ENCODE data around the gene MRPS15. TPM values are rescaled to one million over a fixed set of nuclear protein-coding genes. Genes with fewer than 3 reads are reported as not detected.

MRPS15 gene
- total and polyA plus RNA-seq, 4 donors, result 34.7 to 81.3 (median 57.8) TPM

DNA sequence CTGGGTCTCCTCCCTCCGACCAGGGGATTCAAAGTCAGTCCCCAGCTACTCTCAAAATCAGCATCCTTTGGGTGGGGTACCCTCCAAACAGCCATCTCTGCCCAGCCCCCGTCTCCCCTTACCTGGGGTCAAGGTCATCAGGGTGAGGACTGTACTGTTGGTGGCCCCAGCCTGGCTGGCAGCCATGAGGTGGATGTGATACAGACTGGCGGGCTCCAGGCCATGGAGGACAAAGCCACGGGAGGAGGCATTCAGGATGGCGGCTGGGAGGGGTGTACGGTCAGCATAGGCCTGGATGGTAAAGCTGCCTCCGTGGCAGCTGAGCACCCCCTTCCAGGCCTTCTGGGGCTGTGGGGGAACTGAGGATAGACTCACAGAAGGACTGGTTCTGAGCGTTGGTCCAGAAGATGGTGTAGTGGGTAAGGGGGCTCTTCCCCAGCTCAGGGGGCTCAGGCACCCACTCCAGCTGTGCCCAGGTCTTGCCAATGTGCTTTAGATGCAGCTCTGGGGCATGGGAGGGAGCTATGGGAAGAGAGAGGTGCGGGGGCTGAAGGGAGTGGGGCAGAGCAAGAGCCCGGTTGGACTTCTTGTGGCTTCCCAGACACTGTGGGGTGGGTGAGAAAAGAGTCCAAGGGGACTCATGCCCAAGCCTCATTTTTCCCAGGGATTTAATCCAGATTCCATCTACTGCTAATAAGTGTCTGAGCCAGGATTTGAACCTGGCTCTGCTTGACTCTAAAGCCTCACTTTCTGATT lies 3.7 kb upstream of the MRPS15 start:
- no peaks in the 10 kb centered on the region for H3K4me1 ChIP-seq (ENCODE audit: control insufficient read depth in 1 of 2, insufficient read depth in 2 of 2, low read length in 2 of 2)
- no peaks in the 10 kb centered on the region for H3K36me3 ChIP-seq (ENCODE audit: control insufficient read depth in 1 of 2, insufficient read depth in 2 of 2, low read length in 1 of 2)
- DNase-seq (no peak), ATAC-seq (ENCODE audit: low FRiP score) (no peak)
- no peaks in the 10 kb centered on the region for H3K9me3 ChIP-seq (ENCODE audit: control insufficient read depth, low read length)
- WGBS, 2 donors, result 84 to 89% methylated on average over 10 of the region's 10 CpGs
- no peak overlapping the region for H3K27ac ChIP-seq (ENCODE audit: low read depth in 1 of 2, low read length in 2 of 2)
- intact Hi-C loops (cut with DNase I), result loop anchor here in 1 of 2 donors (10.0 kb wide), 1 partner anchor 1337 kb away; the partner anchor contains the start of genes C1orf122 and YRDC
- no peaks in the 10 kb centered on the region for H3K27me3 ChIP-seq (ENCODE audit: control insufficient read depth in 1 of 2, insufficient read depth in 2 of 2, low read length in 1 of 2)
- no peak overlapping the region for H3K4me3 ChIP-seq (ENCODE audit: low read length in 2 of 2)

DNA sequence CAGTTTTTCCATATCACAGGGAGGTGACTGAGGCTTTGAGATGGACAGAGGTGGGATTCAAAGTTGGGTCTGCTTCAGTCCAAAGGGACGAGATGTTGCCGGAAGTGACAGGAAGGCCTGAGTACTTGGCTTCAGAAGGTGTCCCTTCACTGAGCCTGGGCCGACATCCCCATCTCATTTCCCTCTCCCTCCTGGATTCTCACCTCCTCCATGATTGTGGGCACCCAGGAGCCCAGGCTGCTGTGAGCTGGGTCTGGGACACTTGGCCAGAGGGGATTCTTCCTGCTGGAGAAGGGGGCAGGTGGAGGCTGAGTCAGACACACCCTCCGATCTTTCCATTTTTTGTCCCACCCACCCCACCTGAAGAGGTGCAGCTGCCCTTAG lies 2.8 kb upstream of the MRPS15 start:
- WGBS, 2 donors, result 93 to 94% methylated on average over 4 of the region's 4 CpGs
- intact Hi-C loops (cut with DNase I), result loop anchor here in 1 of 2 donors (10.0 kb wide), 1 partner anchor 1338 kb away; the partner anchor contains the start of genes C1orf122 and YRDC

DNA sequence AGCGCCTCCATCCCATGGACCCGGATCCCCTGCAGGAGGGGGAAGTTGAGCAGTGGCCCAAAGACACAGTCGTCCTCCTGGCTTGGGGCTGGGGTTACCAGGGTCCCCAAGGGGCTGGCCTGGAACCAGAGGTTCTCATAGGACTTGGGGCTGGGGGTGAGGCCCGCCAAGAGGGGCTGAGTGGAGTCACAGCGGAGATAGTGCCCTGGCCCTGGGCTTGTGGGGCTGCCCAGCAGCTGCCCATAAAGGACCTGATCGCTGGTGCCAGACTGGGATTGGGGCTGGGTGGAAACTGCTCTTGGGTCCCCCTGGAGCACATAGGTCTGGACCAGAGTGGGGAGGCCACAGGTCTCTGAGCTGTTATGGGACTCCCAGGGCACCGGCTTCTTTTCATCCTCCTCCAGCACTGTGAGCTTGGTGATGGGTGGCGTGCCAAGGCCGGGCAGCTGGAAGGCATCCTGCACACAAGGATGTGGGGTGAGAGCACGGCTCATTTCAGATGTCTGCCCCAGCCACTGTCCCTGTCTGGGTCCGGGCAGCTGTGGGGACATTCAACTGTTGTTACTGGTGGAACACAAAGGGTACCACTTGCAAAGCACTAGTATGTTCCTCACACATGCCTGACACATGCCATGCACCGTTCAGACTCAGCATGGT lies 2.3 kb upstream of the MRPS15 start:
- intact Hi-C loops (cut with DNase I), result loop anchor here in 1 of 2 donors (10.0 kb wide), 1 partner anchor 1338 kb away; the partner anchor contains the start of genes C1orf122 and YRDC
- Histone ChIP-seq H3K9me3 (ENCODE audit: control insufficient read depth, low read length) (no peaks in the 10 kb centered on the region), H3K27ac (ENCODE audit: low read depth in 1 of 2, low read length in 2 of 2) (no peak overlapping the region), H3K4me1 (ENCODE audit: control insufficient read depth in 1 of 2, insufficient read depth in 2 of 2, low read length in 2 of 2) (no peaks in the 10 kb centered on the region), H3K36me3 (ENCODE audit: control insufficient read depth in 1 of 2, insufficient read depth in 2 of 2, low read length in 1 of 2) (no peaks in the 10 kb centered on the region), H3K27me3 (ENCODE audit: control insufficient read depth in 1 of 2, insufficient read depth in 2 of 2, low read length in 1 of 2) (no peaks in the 10 kb centered on the region), H3K4me3 (ENCODE audit: low read length in 2 of 2) (no peak overlapping the region)
- DNase-seq (no peak), ATAC-seq (ENCODE audit: low FRiP score) (no peak)
- WGBS, 2 donors, result 89% methylated on average over 11 to 12 of the region's 12 CpGs

More for the DNA sequence above, 2.8 kb upstream of the MRPS15 start:
- Histone ChIP-seq H3K27ac (ENCODE audit: low read depth in 1 of 2, low read length in 2 of 2) (no peak overlapping the region), H3K4me1 (ENCODE audit: control insufficient read depth in 1 of 2, insufficient read depth in 2 of 2, low read length in 2 of 2) (no peaks in the 10 kb centered on the region), H3K27me3 (ENCODE audit: control insufficient read depth in 1 of 2, insufficient read depth in 2 of 2, low read length in 1 of 2) (no peaks in the 10 kb centered on the region), H3K36me3 (ENCODE audit: control insufficient read depth in 1 of 2, insufficient read depth in 2 of 2, low read length in 1 of 2) (no peaks in the 10 kb centered on the region), H3K9me3 (ENCODE audit: control insufficient read depth, low read length) (no peaks in the 10 kb centered on the region), H3K4me3 (ENCODE audit: low read length in 2 of 2) (no peak overlapping the region)
- no peak for ATAC-seq (ENCODE audit: low FRiP score)
- DNase-seq, result no peak

DNA sequence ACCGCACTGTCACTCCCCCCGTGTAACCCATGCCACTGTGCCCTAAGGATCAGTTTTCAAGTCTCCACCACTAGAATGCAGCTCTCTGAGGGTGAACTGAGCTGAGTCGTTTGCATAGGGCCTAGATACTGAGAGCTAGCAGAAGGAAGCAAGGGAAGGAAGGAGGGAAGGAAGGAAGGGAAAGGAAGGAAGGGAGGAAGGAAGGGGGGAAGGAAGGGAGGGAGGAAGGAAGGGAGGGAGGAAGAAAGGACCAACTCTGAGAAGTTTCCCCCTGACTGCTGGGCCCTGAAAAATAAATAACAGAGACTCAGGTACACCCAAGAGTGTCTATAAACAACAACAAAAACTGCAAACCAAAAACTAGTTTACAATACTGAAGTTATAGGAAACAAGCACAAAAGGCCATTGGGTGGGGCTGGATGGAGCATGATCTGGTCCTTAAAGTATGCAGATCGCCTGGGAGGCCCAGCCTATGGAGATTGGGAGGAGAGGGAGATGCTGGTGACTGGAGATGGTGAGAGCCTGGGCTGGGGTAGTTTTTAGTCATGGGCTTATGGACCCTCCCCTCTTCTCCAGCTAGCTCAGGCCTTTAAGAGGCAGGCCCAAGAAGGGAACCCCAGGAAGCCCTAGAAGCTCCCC lies 1.7 kb upstream of the MRPS15 start:
- H3K27ac ChIP-seq (ENCODE audit: low read depth in 1 of 2, low read length in 2 of 2), result no peak overlapping the region
- H3K36me3 ChIP-seq (ENCODE audit: control insufficient read depth in 1 of 2, insufficient read depth in 2 of 2, low read length in 1 of 2), result peaks cover 0 to 3% of the 10 kb centered on the region in 2 donors
- ATAC-seq (ENCODE audit: low FRiP score), result no peak
- DNase-seq, result no peak
- H3K4me1 ChIP-seq (ENCODE audit: control insufficient read depth in 1 of 2, insufficient read depth in 2 of 2, low read length in 2 of 2), result no peaks in the 10 kb centered on the region
- H3K27me3 ChIP-seq (ENCODE audit: control insufficient read depth in 1 of 2, insufficient read depth in 2 of 2, low read length in 1 of 2), result no peaks in the 10 kb centered on the region
- WGBS, 2 donors, result 51 to 68% methylated on average over 4 of the region's 4 CpGs
- H3K4me3 ChIP-seq (ENCODE audit: low read length in 2 of 2), result no peak overlapping the region
- H3K9me3 ChIP-seq (ENCODE audit: control insufficient read depth, low read length), result no peaks in the 10 kb centered on the region
- intact Hi-C loops (cut with DNase I), result loop anchor here in 1 of 2 donors (10.0 kb wide), 1 partner anchor 1339 kb away; the partner anchor contains the start of genes C1orf122 and YRDC

DNA sequence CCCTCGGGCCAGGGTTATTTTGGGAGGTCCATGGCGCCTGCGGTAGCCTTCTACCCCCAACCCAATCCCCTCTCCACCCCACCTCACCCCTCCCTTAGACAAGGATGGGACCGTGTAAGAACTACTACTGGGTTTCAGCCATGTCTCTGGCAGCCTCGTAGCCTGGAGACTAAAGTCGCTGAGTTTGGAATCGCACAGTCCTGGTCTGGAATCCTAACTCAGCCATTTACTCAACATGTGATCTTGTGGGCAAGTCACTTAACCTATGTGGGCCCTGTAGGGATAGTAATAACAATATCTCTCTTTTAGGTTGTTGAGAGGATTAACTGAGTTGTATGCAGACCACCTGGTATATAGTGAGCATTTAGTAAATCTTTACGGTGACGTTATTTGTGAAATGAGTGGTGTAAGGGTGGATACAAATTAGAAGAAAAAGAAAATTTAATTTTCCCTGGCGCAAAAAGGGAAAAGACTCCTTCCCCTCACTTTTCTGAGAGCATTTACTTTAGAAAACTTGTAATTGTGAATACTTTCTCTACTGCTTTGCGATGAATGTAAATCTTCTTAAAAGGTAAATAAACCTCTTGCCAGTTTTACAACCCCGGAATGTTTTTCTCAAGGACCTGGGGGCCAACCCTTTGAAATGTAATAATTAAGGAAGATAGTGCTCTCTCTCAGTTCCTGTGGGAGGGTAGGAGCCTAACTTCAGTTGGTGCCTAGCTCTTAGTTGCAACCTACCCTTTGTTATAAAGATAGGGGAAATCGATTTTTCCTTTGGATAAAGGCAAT lies 615 bp upstream of the MRPS15 start:
- no peaks in the 10 kb centered on the region for H3K27me3 ChIP-seq (ENCODE audit: control insufficient read depth in 1 of 2, insufficient read depth in 2 of 2, low read length in 1 of 2)
- peaks cover 0 to 8% of the 10 kb centered on the region in 2 donors for H3K36me3 ChIP-seq (ENCODE audit: control insufficient read depth in 1 of 2, insufficient read depth in 2 of 2, low read length in 1 of 2)
- H3K4me1 ChIP-seq (ENCODE audit: control insufficient read depth in 1 of 2, insufficient read depth in 2 of 2, low read length in 2 of 2), result no peaks in the 10 kb centered on the region
- intact Hi-C loops (cut with DNase I), result loop anchor here in 1 of 2 donors (10.0 kb wide), 1 partner anchor 1340 kb away; the partner anchor contains the start of genes C1orf122 and YRDC
- H3K4me3 ChIP-seq (ENCODE audit: low read length in 2 of 2), result peak overlapping the region; percentile 38 to 61
- ATAC-seq (ENCODE audit: low FRiP score), result peak; percentile 73
- H3K9me3 ChIP-seq (ENCODE audit: control insufficient read depth, low read length), result no peaks in the 10 kb centered on the region
- DNase-seq, result no peak
- 29 to 32% methylated on average over 13 of the region's 13 CpGs for WGBS, 2 donors
- peak overlapping the region; percentile 62 to 75 for H3K27ac ChIP-seq (ENCODE audit: low read depth in 1 of 2, low read length in 2 of 2)

DNA sequence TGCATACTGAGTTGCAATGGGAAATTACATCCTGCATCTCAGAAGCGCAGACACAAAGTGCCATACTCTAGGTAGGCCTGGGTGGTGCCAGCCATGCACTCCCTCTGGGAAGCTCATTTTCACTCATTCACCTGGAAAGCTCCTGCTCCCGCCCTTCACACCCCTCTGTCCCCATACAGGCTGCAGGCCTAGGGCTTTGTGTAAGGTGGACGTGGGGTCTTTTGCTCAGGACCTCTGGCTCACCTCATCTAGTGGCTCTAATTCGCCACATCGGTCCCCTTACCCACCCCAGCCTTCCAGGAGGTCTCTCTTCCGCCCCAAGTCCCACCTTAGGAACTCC lies 751 bp downstream of the MRPS15 start:
- Histone ChIP-seq H3K36me3 (ENCODE audit: control insufficient read depth in 1 of 2, insufficient read depth in 2 of 2, low read length in 1 of 2) (peaks cover 0 to 10% of the 10 kb centered on the region in 2 donors), H3K27ac (ENCODE audit: low read depth in 1 of 2, low read length in 2 of 2) (no peak overlapping the region), H3K4me1 (ENCODE audit: control insufficient read depth in 1 of 2, insufficient read depth in 2 of 2, low read length in 2 of 2) (no peaks in the 10 kb centered on the region), H3K9me3 (ENCODE audit: control insufficient read depth, low read length) (no peaks in the 10 kb centered on the region), H3K4me3 (ENCODE audit: low read length in 2 of 2) (peak overlapping the region; percentile 61 to 90), H3K27me3 (ENCODE audit: control insufficient read depth in 1 of 2, insufficient read depth in 2 of 2, low read length in 1 of 2) (no peaks in the 10 kb centered on the region)
- intact Hi-C loops (cut with DNase I), result loop anchor here in 1 of 2 donors (10.0 kb wide), 1 partner anchor 1341 kb away; the partner anchor contains the start of genes C1orf122 and YRDC
- no peak for DNase-seq
- 11 to 12% methylated on average over 6 of the region's 6 CpGs for WGBS, 2 donors
- ATAC-seq (ENCODE audit: low FRiP score), result no peak

DNA sequence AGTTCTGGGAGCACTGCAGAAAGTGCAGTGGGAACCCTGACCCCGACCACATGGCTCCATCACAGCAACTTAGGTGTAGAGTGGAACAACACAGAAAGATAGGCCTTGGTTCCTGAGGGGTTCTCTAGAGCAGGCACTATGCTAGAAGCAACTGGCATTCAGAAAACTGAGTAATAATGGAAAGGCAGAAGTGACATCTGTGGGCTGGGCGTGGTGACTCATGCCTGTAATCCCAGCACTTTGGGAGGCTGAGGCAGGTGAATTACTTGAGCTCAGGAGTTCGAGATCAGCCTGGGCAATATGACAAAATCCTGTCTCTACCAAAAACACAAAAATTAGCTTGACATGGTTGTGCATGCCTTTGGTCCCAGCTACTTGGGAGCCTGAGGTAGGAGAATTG lies 5.3 kb downstream of the MRPS15 start:
- H3K27me3 ChIP-seq (ENCODE audit: control insufficient read depth in 1 of 2, insufficient read depth in 2 of 2, low read length in 1 of 2), result no peaks in the 10 kb centered on the region
- H3K27ac ChIP-seq (ENCODE audit: low read depth in 1 of 2, low read length in 2 of 2), result no peak overlapping the region
- H3K9me3 ChIP-seq (ENCODE audit: control insufficient read depth, low read length), result no peaks in the 10 kb centered on the region
- 92 to 96% methylated on average over 3 of the region's 3 CpGs for WGBS, 2 donors
- ATAC-seq (ENCODE audit: low FRiP score) (no peak), DNase-seq (no peak)
- intact Hi-C loops (cut with DNase I), result no loop called here
- no peak overlapping the region for H3K4me3 ChIP-seq (ENCODE audit: low read length in 2 of 2)
- H3K4me1 ChIP-seq (ENCODE audit: control insufficient read depth in 1 of 2, insufficient read depth in 2 of 2, low read length in 2 of 2), result no peaks in the 10 kb centered on the region
- H3K36me3 ChIP-seq (ENCODE audit: control insufficient read depth in 1 of 2, insufficient read depth in 2 of 2, low read length in 1 of 2), result peaks cover 0 to 19% of the 10 kb centered on the region in 2 donors

DNA sequence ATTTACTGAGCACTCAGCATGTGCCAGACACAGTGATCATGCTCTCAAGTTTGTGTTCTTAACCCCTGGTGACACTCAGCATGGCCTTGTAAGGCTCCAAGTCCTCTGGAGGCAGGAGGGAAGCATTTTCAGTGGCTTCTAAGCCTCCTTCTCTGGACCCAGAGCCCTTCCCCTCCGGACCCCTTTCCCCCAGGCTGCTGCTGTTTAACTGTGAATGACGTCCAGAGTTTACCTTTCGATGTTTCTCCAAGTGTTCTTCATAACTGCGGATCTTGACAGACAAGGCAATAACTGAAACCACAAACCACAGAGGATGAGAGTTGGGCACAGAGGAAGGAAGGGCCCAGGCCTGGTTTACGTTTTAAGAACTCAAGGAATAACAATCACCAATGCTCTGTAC lies 6.5 kb downstream of the MRPS15 start:
- DNase-seq (no peak), ATAC-seq (ENCODE audit: low FRiP score) (no peak)
- Histone ChIP-seq H3K4me1 (ENCODE audit: control insufficient read depth in 1 of 2, insufficient read depth in 2 of 2, low read length in 2 of 2) (no peaks in the 10 kb centered on the region), H3K36me3 (ENCODE audit: control insufficient read depth in 1 of 2, insufficient read depth in 2 of 2, low read length in 1 of 2) (peaks cover 0 to 19% of the 10 kb centered on the region in 2 donors), H3K27ac (ENCODE audit: low read depth in 1 of 2, low read length in 2 of 2) (no peak overlapping the region), H3K4me3 (ENCODE audit: low read length in 2 of 2) (no peak overlapping the region), H3K9me3 (ENCODE audit: control insufficient read depth, low read length) (no peaks in the 10 kb centered on the region), H3K27me3 (ENCODE audit: control insufficient read depth in 1 of 2, insufficient read depth in 2 of 2, low read length in 1 of 2) (no peaks in the 10 kb centered on the region)
- intact Hi-C loops (cut with DNase I), result no loop called here
- WGBS, 2 donors, result 49 to 71% methylated on average over 5 of the region's 5 CpGs
